Nephron progenitor cell (in vitro differentiated cells): ENCODE measurements around the gene AOX1.

Experiments used
- DNase-seq: peaks from one replicate; pipeline ENCODE4 v3.0.0; 2021
- H3K27ac Mint-ChIP-seq: 2 replicates; pipeline ENCODE4 v1.8.0; 2021; ENCODE audit warnings: mild to moderate bottlenecking, moderate library complexity, mixed read lengths
- H3K27me3 Mint-ChIP-seq: 2 replicates; pipeline ENCODE4 v1.8.0; 2021; ENCODE audit warnings: mild to moderate bottlenecking, low read depth, mixed read lengths; ENCODE audit not compliant: poor library complexity
- H3K36me3 Mint-ChIP-seq: 2 replicates; pipeline ENCODE4 v1.8.0; 2021; ENCODE audit warnings: low read depth, mixed read lengths
- H3K4me1 Mint-ChIP-seq: 2 replicates; pipeline ENCODE4 v1.8.0; 2021; ENCODE audit warnings: mixed read lengths
- H3K4me3 Mint-ChIP-seq: 2 replicates; pipeline ENCODE4 v1.8.0; 2021; ENCODE audit warnings: mild to moderate bottlenecking, moderate library complexity, mixed read lengths
- H3K9me3 Mint-ChIP-seq: 2 replicates; pipeline ENCODE4 v1.8.0; 2021; ENCODE audit warnings: mild to moderate bottlenecking, moderate library complexity, mixed read lengths
- CTCF ChIP-seq: fragments of 200-600 bp; sonication (generic); IDR thresholded peaks from 2 replicates; pipeline ENCODE4 v1.5.0; 2021; ENCODE audit warnings: antibody characterized with exemption

The AOX1 gene

GRCh38 chr2:200659410-200659809 lies 73.6 kb downstream of the AOX1 start:
- Mint-ChIP-seq H3K9me3 (no peaks in the 10 kb centered on the region), H3K4me3 (no peak overlapping the region), H3K4me1 (no peaks in the 10 kb centered on the region), H3K27me3 (peaks cover 4% of the 10 kb centered on the region), H3K36me3 (no peaks in the 10 kb centered on the region), H3K27ac (peak overlapping the region; percentile 7)
- DNase-seq: no peak
- TF ChIP-seq CTCF: no peak

- Mint-ChIP-seq H3K9me3 (no peaks in the 10 kb centered on the region), H3K27me3 (peaks cover 4% of the 10 kb centered on the region), H3K4me1 (no peaks in the 10 kb centered on the region), H3K4me3 (no peak overlapping the region), H3K36me3 (no peaks in the 10 kb centered on the region), H3K27ac (no peak overlapping the region)
- DNase-seq: no peak
- no peak for TF ChIP-seq CTCF
Observed at GRCh38 chr2:200661477-200661876, 75.7 kb downstream of the AOX1 start.

GRCh38 chr2:200662727-200663126 lies 76.9 kb downstream of the AOX1 start:
- no peak overlapping the region for H3K4me3 Mint-ChIP-seq
- H3K27me3 Mint-ChIP-seq: no peaks in the 10 kb centered on the region
- peaks cover 10% of the 10 kb centered on the region for H3K4me1 Mint-ChIP-seq
- TF ChIP-seq CTCF: no peak
- DNase-seq: no peak
- H3K36me3 Mint-ChIP-seq: no peaks in the 10 kb centered on the region
- no peaks in the 10 kb centered on the region for H3K9me3 Mint-ChIP-seq
- peak overlapping the region; percentile 16 for H3K27ac Mint-ChIP-seq

- Mint-ChIP-seq H3K36me3 (no peaks in the 10 kb centered on the region), H3K27me3 (no peaks in the 10 kb centered on the region), H3K4me3 (no peak overlapping the region), H3K4me1 (peaks cover 17% of the 10 kb centered on the region), H3K9me3 (no peaks in the 10 kb centered on the region), H3K27ac (no peak overlapping the region)
- TF ChIP-seq CTCF: no peak
- no peak for DNase-seq
Observed at GRCh38 chr2:200664770-200665494, 79.1 kb downstream of the AOX1 start.

GRCh38 chr2:200665626-200666453 lies 80.0 kb downstream of the AOX1 start:
- no peak overlapping the region for H3K27ac Mint-ChIP-seq
- H3K9me3 Mint-ChIP-seq: no peaks in the 10 kb centered on the region
- H3K27me3 Mint-ChIP-seq: no peaks in the 10 kb centered on the region
- TF ChIP-seq CTCF: no peak
- DNase-seq: no peak
- H3K4me1 Mint-ChIP-seq: peaks cover 24% of the 10 kb centered on the region
- H3K4me3 Mint-ChIP-seq: no peak overlapping the region
- no peaks in the 10 kb centered on the region for H3K36me3 Mint-ChIP-seq
